Right atrium auricular region (tissue), 2 donors: ENCODE data around the gene OXGR1. TPM values are rescaled to one million over a fixed set of nuclear protein-coding genes. Genes with fewer than 3 reads are reported as not detected.
"Not testable (repeated sequence)": the region's sequence is repeated elsewhere in the genome, so short reads cannot be mapped to it uniquely, and the experiment has no call there.

Source experiments
- DNase-seq: peaks from one replicate; pipeline ENCODE4 v3.0.0-alpha.2; 2019; ENCODE audit warnings: low spot score
- H3K27ac ChIP-seq, 2 donors: fragments of 200-600 bp; sonication (generic); 1 replicate in 1 of 2; 2 replicates in 1 of 2; pipeline ENCODE4 v1.5.1; 2016 to 2019
- H3K27me3 ChIP-seq, 2 donors: fragments of 200-600 bp; sonication (generic); one replicate each; pipeline versions ENCODE4 v1.5.1 to v1.6.0; 2017 to 2019
- H3K36me3 ChIP-seq: fragments of 200-600 bp; sonication (generic); one replicate; pipeline ENCODE4 v1.5.1; 2016
- H3K4me1 ChIP-seq, 2 donors: fragments of 200-600 bp; sonication (generic); one replicate each; pipeline versions ENCODE4 v1.5.1 to v1.6.0; 2017 to 2019
- H3K4me3 ChIP-seq, 2 donors: fragments of 200-600 bp; sonication (generic); 1 replicate in 1 of 2; 2 replicates in 1 of 2; pipeline ENCODE4 v1.5.1; 2017 to 2019; ENCODE audit warnings: mild to moderate bottlenecking in 1 of 2, moderate library complexity in 1 of 2
- H3K9me3 ChIP-seq, 2 donors: fragments of 200-600 bp; sonication (generic); one replicate each; pipeline ENCODE4 v1.5.1; 2019
- total RNA-seq, 2 donors: library from RNA; depleted of rRNA; stranded (reverse); fragments of >200 nt; gene quantifications; one replicate each; pipeline ENCODE4 v1.1.0, GENCODE V29; 2016
- TF ChIP-seq, protein P1 (sequence below), 2 donors: fragments of 200-600 bp; sonication (generic); IDR thresholded peaks; one replicate each; pipeline ENCODE4 v1.5.1; 2019; ENCODE audit warnings: antibody characterized with exemption in 2 of 2

The OXGR1 gene
- total RNA-seq, 2 donors from 2014 or later, result 2.4 TPM; not detected in 1

DNA sequence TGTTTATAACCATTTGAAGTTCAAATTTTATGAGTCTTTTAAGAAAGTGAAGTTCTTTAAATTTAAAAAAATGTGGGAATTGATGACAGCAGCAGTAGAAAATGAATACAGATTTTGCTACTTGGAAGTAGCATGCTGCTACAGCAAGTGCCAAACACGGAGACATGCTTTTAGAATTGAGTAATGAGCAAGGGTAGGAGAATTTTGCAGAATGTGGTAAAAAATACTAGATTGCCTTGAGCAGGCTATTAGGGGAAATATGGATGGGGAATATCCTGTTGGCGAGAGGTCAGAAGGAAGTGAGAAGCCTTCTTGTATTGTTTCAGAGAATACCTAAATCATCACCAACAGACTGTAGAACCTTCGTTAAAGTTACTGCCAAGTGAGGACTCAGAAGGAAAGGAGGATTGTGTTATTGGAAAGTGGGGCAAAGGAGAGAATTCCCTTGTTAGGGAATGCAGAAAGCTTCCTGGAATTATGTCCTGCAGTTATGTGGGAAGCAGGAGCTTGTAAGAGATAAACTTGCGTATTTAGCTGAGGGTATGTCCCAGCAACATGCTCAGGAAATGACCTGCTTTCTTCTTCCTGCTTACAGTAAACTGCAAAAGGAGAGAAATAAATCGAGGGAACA is 32.4 kb upstream of the OXGR1 start:
- Histone ChIP-seq H3K36me3 (no peaks in the 10 kb centered on the region), H3K27ac (no peak overlapping the region), H3K9me3 (no peaks in the 10 kb centered on the region), H3K4me1 (peaks cover 0 to 8% of the 10 kb centered on the region in 2 donors), H3K27me3 (no peaks in the 10 kb centered on the region), H3K4me3 (no peak overlapping the region)
- TF ChIP-seq, protein P1, sequence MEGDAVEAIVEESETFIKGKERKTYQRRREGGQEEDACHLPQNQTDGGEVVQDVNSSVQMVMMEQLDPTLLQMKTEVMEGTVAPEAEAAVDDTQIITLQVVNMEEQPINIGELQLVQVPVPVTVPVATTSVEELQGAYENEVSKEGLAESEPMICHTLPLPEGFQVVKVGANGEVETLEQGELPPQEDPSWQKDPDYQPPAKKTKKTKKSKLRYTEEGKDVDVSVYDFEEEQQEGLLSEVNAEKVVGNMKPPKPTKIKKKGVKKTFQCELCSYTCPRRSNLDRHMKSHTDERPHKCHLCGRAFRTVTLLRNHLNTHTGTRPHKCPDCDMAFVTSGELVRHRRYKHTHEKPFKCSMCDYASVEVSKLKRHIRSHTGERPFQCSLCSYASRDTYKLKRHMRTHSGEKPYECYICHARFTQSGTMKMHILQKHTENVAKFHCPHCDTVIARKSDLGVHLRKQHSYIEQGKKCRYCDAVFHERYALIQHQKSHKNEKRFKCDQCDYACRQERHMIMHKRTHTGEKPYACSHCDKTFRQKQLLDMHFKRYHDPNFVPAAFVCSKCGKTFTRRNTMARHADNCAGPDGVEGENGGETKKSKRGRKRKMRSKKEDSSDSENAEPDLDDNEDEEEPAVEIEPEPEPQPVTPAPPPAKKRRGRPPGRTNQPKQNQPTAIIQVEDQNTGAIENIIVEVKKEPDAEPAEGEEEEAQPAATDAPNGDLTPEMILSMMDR (IDR thresholded peaks at IDR 0.05), result no peak
- no peak for DNase-seq

DNA sequence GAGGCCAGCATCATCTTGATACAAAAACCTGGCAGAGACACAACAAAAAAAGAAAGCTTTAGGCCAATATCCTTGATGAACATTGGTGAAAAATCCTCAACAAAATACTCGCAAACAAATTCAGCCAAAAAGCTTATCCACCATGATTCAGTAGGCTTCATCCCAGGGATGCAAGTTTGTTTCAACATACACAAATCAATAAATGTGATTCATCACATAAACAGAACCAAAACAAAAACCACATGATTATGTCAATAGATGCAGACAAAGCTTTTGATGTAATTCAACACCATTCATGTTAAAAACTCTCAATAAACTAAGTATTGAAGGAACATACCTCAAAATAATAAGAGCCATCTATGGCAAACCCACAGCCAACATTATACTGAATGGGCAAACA is 29.5 kb upstream of the OXGR1 start:
- H3K27ac ChIP-seq, H3K4me1 ChIP-seq, H3K9me3 ChIP-seq, H3K36me3 ChIP-seq, DNase-seq, H3K27me3 ChIP-seq, H3K4me3 ChIP-seq: not testable (repeated sequence)

DNA sequence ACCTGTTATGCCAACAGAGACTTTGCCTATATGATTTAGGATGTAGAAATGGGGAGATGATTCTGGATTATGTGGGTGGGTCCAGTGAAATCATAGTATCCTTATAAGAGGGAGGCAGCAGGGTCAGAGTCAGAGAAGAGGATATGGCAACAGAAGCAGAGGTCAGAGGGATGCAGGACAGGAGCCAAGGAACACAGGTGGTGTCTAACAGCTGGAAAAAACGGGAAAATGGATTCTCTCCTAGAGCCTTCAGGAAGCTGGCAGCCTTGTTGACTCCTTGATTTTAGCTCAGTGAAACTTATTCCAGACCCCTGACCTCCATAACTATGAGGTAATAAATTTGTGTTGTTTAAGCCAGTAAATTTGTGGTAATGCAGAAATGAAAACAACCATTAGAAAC is 28.8 kb upstream of the OXGR1 start:
- DNase-seq, result no peak
- no peak overlapping the region for H3K27ac ChIP-seq
- TF ChIP-seq, protein P1 (IDR thresholded peaks at IDR 0.05), result no peak
- H3K36me3 ChIP-seq, result no peaks in the 10 kb centered on the region
- no peaks in the 10 kb centered on the region for H3K9me3 ChIP-seq
- H3K4me1 ChIP-seq, result peaks cover 0 to 8% of the 10 kb centered on the region in 2 donors
- H3K4me3 ChIP-seq, result no peak overlapping the region
- no peaks in the 10 kb centered on the region for H3K27me3 ChIP-seq

DNA sequence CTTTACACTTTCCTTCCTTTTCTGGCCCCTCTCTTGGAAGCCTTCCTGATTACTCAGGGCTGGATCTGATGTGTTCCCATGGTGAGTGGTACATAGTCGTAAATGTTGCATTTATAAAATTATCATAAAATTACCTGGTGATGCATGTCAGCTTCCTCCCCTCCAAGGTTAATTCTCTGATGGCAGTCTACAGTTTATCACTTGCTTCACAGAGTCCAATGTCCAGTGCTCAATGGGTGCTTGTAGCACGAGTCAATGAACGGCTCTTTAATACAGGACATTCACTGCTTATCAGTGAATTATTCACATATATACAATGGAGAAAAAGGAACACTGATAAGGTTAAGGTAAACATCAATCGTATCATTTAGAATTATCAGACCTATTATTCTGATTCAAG is 27.0 kb upstream of the OXGR1 start:
- H3K36me3 ChIP-seq, result no peaks in the 10 kb centered on the region
- no peaks in the 10 kb centered on the region for H3K4me1 ChIP-seq
- TF ChIP-seq, protein P1 (IDR thresholded peaks at IDR 0.05), result no peak
- H3K27me3 ChIP-seq, result no peaks in the 10 kb centered on the region
- H3K27ac ChIP-seq, result no peak overlapping the region
- H3K4me3 ChIP-seq, result no peak overlapping the region
- DNase-seq, result no peak
- H3K9me3 ChIP-seq, result no peaks in the 10 kb centered on the region

DNA sequence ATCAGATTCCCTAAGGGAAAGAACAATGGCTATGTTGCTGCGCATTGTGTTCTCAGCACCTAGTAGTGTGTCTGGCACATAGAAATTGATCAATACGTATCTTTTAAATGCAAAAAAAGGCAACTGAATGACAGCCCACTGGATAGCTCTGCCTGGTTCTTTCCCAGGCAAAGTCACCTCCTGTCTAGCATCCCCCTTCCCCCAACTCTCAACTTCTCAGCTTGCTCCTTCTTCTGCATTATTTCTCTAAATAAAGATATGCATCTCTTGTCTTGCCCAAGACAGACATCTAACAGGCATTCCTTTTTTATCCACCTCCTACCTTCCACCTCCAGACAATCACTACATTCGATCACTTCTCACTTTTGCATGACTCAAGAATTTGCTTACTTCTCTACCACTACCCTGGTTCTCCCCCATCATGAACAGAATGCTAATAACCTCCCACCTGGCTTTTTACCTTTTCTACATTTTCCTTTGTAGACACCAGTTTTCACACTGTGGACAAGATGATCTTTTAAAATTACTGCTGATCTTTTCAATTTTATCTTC is 26.5 kb upstream of the OXGR1 start:
- Histone ChIP-seq H3K27ac (no peak overlapping the region), H3K27me3 (no peaks in the 10 kb centered on the region), H3K36me3 (no peaks in the 10 kb centered on the region), H3K9me3 (no peaks in the 10 kb centered on the region), H3K4me3 (no peak overlapping the region), H3K4me1 (no peaks in the 10 kb centered on the region)
- DNase-seq, result no peak
- TF ChIP-seq, protein P1 (IDR thresholded peaks at IDR 0.05), result no peak

DNA sequence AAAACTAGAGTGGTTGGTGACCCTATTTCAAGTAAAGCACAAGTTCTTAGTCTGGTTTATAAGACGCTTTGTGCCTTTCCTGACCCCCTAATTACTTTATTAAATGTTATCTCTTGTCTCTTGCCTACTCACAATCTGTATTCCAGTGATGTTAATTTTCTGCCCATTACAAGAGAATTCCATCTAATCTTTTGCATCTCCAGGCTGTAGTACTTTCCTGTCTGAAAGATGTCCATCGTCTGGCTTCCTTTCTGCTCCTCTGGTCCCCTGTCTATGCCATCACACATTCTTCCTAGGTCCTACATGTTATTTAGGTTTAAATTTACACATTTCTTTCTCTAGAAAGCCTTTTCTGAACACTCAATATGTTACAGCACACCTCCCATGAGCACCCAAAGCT is 25.9 kb upstream of the OXGR1 start:
- H3K27ac ChIP-seq, result no peak overlapping the region
- H3K36me3 ChIP-seq, result no peaks in the 10 kb centered on the region
- H3K9me3 ChIP-seq, result no peaks in the 10 kb centered on the region
- TF ChIP-seq, protein P1 (IDR thresholded peaks at IDR 0.05), result no peak
- no peak for DNase-seq
- H3K4me3 ChIP-seq, result no peak overlapping the region
- no peaks in the 10 kb centered on the region for H3K4me1 ChIP-seq
- no peaks in the 10 kb centered on the region for H3K27me3 ChIP-seq
